Measurements from ENCODE around the gene PIGO.

Gene PIGO

GRCh38 chr9:35096035-35096849 lies at the start of gene PIGO:
PIGO (minus strand) TSS chr9:35096591; CDS start chr9:35095565, 1,026 bp downstream.
- Histone ChIP-seq H3K9ac (ENCODE audit: low read length) (peak within 1 kb of the TSS; percentile 99), H2AFZ (ENCODE audit: low read depth, low read length) (peak within 1 kb of the TSS; percentile 90; the same call in 1 of the 2 replicates), H3K4me1 (ENCODE audit: low read length) (peaks cover 7% of the 10 kb centered on the region), H3K4me3 (ENCODE audit: low read length) (peak within 1 kb of the TSS; percentile 93), H3K36me3 (replicated peaks; ENCODE audit: low read depth, low read length) (peaks cover 31% of the 10 kb centered on the region), H3K27ac (ENCODE audit: low read length) (peak within 1 kb of the TSS; percentile 92), H3K79me2 (ENCODE audit: low read length) (peaks cover 14% of the 10 kb centered on the region), H3K9me3 (ENCODE audit: insufficient read depth, low read length) (no peaks in the 10 kb centered on the region), H4K20me1 (ENCODE audit: insufficient read depth, low read length) (no peaks in the 10 kb centered on the region), H3K27me3 (ENCODE audit: low read depth, low read length) (no peaks in the 10 kb centered on the region), H3K4me2 (ENCODE audit: low read length) (peak within 1 kb of the TSS; percentile 94)
- no peak for TF ChIP-seq EZH2phosphoT487 (IDR thresholded peaks at IDR 0.05; ENCODE audit: low read depth)
- TF ChIP-seq CTCF (IDR thresholded peaks at IDR 0.05; ENCODE audit: low read depth, low read length) = peak; percentile 57

- H4K20me1 ChIP-seq (ENCODE audit: insufficient read depth, low read length) = no peaks in the 10 kb centered on the region
- no peak overlapping the region for H3K4me3 ChIP-seq (ENCODE audit: low read length)
- no peaks in the 10 kb centered on the region for H3K4me1 ChIP-seq (ENCODE audit: low read length)
- peaks cover 2% of the 10 kb centered on the region for H3K36me3 ChIP-seq (replicated peaks; ENCODE audit: low read depth, low read length)
- no peaks in the 10 kb centered on the region for H3K79me2 ChIP-seq (ENCODE audit: low read length)
- no peaks in the 10 kb centered on the region for H3K27me3 ChIP-seq (ENCODE audit: low read depth, low read length)
- H3K9me3 ChIP-seq (ENCODE audit: insufficient read depth, low read length) = peaks cover 20% of the 10 kb centered on the region
- no peak overlapping the region for H3K9ac ChIP-seq (ENCODE audit: low read length)
- no peak overlapping the region for H3K4me2 ChIP-seq (ENCODE audit: low read length)
- TF ChIP-seq EZH2phosphoT487 (IDR thresholded peaks at IDR 0.05; ENCODE audit: low read depth) (no peak), CTCF (IDR thresholded peaks at IDR 0.05; ENCODE audit: low read depth, low read length) (no peak)
- H3K27ac ChIP-seq (ENCODE audit: low read length) = no peak overlapping the region
- no peak overlapping the region for H2AFZ ChIP-seq (ENCODE audit: low read depth, low read length)
Observed at GRCh38 chr9:35142037-35142436, 45.6 kb upstream of the PIGO start.

- Histone ChIP-seq H4K20me1 (ENCODE audit: insufficient read depth, low read length) (no peaks in the 10 kb centered on the region), H3K27ac (ENCODE audit: low read length) (no peak overlapping the region), H3K9me3 (ENCODE audit: insufficient read depth, low read length) (peaks cover 20% of the 10 kb centered on the region), H3K36me3 (replicated peaks; ENCODE audit: low read depth, low read length) (peaks cover 2% of the 10 kb centered on the region), H2AFZ (ENCODE audit: low read depth, low read length) (no peak overlapping the region), H3K27me3 (ENCODE audit: low read depth, low read length) (no peaks in the 10 kb centered on the region), H3K4me2 (ENCODE audit: low read length) (no peak overlapping the region), H3K9ac (ENCODE audit: low read length) (no peak overlapping the region), H3K79me2 (ENCODE audit: low read length) (no peaks in the 10 kb centered on the region), H3K4me1 (ENCODE audit: low read length) (no peaks in the 10 kb centered on the region), H3K4me3 (ENCODE audit: low read length) (no peak overlapping the region)
- TF ChIP-seq EZH2phosphoT487 (IDR thresholded peaks at IDR 0.05; ENCODE audit: low read depth) = no peak
- TF ChIP-seq CTCF (IDR thresholded peaks at IDR 0.05; ENCODE audit: low read depth, low read length) = no peak
Observed at GRCh38 chr9:35140093-35140492, 43.7 kb upstream of the PIGO start.

DNA sequence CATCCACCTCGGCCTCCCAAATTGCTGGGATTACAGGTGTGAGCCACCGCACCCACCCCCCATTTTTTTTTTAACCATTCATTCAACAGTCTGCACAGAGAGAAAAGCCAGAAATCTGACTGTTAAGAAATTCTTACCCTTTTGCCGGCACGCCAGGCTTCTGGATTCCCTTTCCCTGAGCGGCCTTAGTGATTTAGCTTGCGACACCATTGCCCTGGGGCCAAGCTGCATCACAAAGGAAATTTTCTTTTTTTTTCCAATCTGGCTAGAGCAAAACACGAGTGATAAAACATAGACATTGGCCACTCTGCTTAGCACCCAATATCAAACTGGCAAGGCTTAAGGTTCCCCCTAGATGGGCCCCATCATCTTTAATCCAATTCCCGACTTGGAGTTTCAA lies 40.5 kb upstream of the PIGO start:
- Histone ChIP-seq H4K20me1 (ENCODE audit: insufficient read depth, low read length) (no peaks in the 10 kb centered on the region), H3K4me1 (ENCODE audit: low read length) (no peaks in the 10 kb centered on the region), H3K9me3 (ENCODE audit: insufficient read depth, low read length) (peaks cover 3% of the 10 kb centered on the region; the same call in 1 of the 2 replicates), H3K27ac (ENCODE audit: low read length) (no peak overlapping the region), H2AFZ (ENCODE audit: low read depth, low read length) (no peak overlapping the region), H3K4me3 (ENCODE audit: low read length) (no peak overlapping the region), H3K79me2 (ENCODE audit: low read length) (no peaks in the 10 kb centered on the region), H3K4me2 (ENCODE audit: low read length) (no peak overlapping the region), H3K9ac (ENCODE audit: low read length) (no peak overlapping the region), H3K27me3 (ENCODE audit: low read depth, low read length) (no peaks in the 10 kb centered on the region), H3K36me3 (replicated peaks; ENCODE audit: low read depth, low read length) (peaks cover 2% of the 10 kb centered on the region)
- TF ChIP-seq CTCF (IDR thresholded peaks at IDR 0.05; ENCODE audit: low read depth, low read length) (no peak), EZH2phosphoT487 (IDR thresholded peaks at IDR 0.05; ENCODE audit: low read depth) (no peak)
